HFFc6 (cell line): ENCODE measurements around the gene TGFBR1. TPM values are rescaled to one million over a fixed set of nuclear protein-coding genes. Genes with fewer than 3 reads are reported as not detected.

Experiments used
- DNase-seq: peaks from one replicate; pipeline ENCODE4 v3.0.0-alpha.2; 2018
- H3K27ac Mint-ChIP-seq: 2 replicates; pipeline ENCODE4 v1.8.0; 2020; ENCODE audit warnings: mild to moderate bottlenecking, mixed read lengths
- H3K27me3 Mint-ChIP-seq: 2 replicates; pipeline ENCODE4 v1.8.0; 2021; ENCODE audit warnings: mild to moderate bottlenecking, moderate library complexity, mixed read lengths; ENCODE audit not compliant: insufficient read depth
- H3K36me3 Mint-ChIP-seq: 2 replicates; pipeline ENCODE4 v1.8.0; 2021; ENCODE audit warnings: low read depth, mixed read lengths
- H3K4me1 Mint-ChIP-seq: 2 replicates; pipeline ENCODE4 v1.8.0; 2020; ENCODE audit warnings: low read depth, mixed read lengths
- H3K4me3 Mint-ChIP-seq: 2 replicates; pipeline ENCODE4 v1.8.0; 2020; ENCODE audit warnings: mild to moderate bottlenecking, moderate library complexity, mixed read lengths
- H3K9me3 Mint-ChIP-seq: 2 replicates; pipeline ENCODE4 v1.8.0; 2020; ENCODE audit warnings: mild to moderate bottlenecking, mixed read lengths
- total RNA-seq, 6 experiments: library from RNA; stranded (reverse); fragmentation: NEBNext Ultra II Directional; extraction: Animal tissue kit (Norgen Biotek cat#: 25700); gene quantifications; 2 replicates in 1 of 6; 3 replicates in 5 of 6; pipeline ENCODE4 v1.2.3, GENCODE V29; 2021
- TF ChIP-seq, protein P1 (sequence below): fragments of 200-600 bp; sonication (generic); IDR thresholded peaks from 2 replicates; pipeline ENCODE4 v1.5.0; 2021; ENCODE audit warnings: antibody characterized with exemption, mild to moderate bottlenecking

The TGFBR1 gene
- total RNA-seq, 6 experiments from 2014 or later = 28.8 to 39.1 (median 32.7) TPM

DNA sequence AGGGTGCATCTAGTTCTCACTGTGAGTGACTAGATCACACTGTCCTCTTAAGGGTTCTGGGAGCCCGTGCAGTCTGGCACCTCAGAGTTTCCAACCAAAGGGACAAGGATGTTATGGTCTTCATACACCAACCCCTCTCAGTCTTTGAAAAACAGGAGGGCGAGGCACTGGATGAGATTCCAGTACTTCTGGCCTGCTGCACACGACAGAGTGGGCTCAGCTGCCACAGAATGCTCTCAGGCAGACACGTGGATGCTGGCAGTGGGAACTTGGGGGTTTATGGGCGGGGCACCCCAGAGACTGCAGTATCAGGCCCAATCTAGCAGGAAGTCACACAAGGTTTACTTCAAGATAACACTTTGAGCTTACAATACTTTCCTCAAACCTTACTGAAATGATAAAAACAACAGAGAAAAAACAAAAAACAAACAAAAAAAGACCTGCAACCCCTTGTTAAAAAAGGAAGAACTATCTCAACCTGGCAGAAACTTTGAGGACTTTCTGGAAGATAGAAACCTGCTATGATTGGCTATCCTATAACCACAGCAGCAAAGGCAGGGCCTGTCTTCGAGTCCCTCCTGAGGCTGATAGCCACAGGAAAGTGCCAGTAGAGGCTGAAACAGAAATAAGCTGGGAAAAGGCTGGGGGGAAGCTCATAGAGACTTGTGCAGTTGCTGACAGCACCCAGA lies 28.3 kb upstream of the TGFBR1 start:
- TF ChIP-seq, protein P1, sequence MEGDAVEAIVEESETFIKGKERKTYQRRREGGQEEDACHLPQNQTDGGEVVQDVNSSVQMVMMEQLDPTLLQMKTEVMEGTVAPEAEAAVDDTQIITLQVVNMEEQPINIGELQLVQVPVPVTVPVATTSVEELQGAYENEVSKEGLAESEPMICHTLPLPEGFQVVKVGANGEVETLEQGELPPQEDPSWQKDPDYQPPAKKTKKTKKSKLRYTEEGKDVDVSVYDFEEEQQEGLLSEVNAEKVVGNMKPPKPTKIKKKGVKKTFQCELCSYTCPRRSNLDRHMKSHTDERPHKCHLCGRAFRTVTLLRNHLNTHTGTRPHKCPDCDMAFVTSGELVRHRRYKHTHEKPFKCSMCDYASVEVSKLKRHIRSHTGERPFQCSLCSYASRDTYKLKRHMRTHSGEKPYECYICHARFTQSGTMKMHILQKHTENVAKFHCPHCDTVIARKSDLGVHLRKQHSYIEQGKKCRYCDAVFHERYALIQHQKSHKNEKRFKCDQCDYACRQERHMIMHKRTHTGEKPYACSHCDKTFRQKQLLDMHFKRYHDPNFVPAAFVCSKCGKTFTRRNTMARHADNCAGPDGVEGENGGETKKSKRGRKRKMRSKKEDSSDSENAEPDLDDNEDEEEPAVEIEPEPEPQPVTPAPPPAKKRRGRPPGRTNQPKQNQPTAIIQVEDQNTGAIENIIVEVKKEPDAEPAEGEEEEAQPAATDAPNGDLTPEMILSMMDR = no peak
- H3K4me3 Mint-ChIP-seq = no peak overlapping the region
- no peaks in the 10 kb centered on the region for H3K9me3 Mint-ChIP-seq
- H3K36me3 Mint-ChIP-seq = no peaks in the 10 kb centered on the region
- peak overlapping the region; percentile 15; the same call in 1 of the 2 replicates for H3K27ac Mint-ChIP-seq
- H3K27me3 Mint-ChIP-seq = peaks cover 12% of the 10 kb centered on the region; the same call in 1 of the 2 replicates
- H3K4me1 Mint-ChIP-seq = peaks cover 29% of the 10 kb centered on the region
- DNase-seq = no peak

DNA sequence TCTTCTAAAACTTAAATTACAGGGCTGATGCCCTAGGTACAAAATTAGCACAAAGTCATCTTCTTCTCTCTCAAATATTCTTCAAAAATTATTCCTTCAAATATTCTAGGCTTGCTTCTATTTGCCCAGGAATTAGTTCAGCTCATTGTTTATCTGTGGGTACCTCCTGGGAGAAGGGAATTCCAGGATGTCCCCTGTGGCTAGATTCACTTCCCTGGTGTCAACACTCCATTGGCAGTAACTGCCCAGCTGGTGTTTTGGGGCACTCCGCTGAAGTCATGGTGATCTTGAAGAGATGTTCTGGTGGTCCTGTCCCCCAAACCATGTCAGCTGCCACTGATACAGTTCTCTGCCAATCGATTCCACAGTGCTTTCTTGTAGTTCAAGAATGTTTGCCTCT lies 26.2 kb upstream of the TGFBR1 start:
- Mint-ChIP-seq H3K36me3 (no peaks in the 10 kb centered on the region), H3K4me3 (no peak overlapping the region), H3K27me3 (peaks cover 20% of the 10 kb centered on the region), H3K9me3 (no peaks in the 10 kb centered on the region), H3K27ac (no peak overlapping the region), H3K4me1 (peaks cover 28% of the 10 kb centered on the region)
- TF ChIP-seq, protein P1 = no peak
- no peak for DNase-seq

DNA sequence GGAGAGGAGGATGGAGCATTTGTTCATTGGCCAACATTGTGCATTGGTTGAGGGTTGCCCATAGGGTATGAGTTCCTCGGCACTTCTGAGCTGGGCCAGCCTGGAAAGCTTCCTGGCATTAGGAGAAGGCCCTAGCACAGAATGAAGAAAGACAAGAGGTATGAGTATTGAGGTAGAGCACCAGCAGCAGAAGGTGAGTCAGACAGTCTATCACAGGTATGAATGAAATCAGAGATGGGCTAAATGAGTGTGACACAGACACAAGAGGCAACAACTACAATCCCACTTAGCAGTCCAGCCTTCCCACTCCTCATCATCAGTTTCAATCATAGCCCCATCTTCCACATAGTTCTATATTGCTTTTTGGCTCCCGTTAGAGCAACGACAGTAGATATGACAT lies 25.4 kb upstream of the TGFBR1 start:
- H3K4me1 Mint-ChIP-seq = peaks cover 25% of the 10 kb centered on the region
- DNase-seq = no peak
- TF ChIP-seq, protein P1 = no peak
- H3K4me3 Mint-ChIP-seq = no peak overlapping the region
- H3K9me3 Mint-ChIP-seq = no peaks in the 10 kb centered on the region
- peaks cover 20% of the 10 kb centered on the region for H3K27me3 Mint-ChIP-seq
- H3K27ac Mint-ChIP-seq = no peak overlapping the region
- H3K36me3 Mint-ChIP-seq = no peaks in the 10 kb centered on the region

DNA sequence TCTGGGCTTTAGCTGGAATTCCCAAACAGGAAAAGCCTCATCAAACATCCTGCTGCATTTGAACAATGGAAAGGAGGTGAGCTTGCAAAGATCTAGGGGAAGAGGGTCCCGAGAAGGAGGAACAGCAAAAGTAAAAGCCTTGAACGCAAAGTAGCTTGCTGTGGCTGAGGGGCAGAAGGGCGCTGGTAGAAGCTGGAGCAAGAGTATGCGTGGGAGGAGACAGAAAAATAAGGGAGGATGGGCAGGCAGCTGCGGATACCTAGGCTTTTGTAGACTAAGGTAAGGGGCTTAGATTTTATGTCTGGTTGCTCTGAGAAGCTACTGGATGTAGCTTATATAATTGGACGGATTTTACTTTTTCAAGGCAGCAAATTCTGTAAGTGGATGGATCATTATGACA lies 21.9 kb upstream of the TGFBR1 start:
- Mint-ChIP-seq H3K4me3 (no peak overlapping the region), H3K4me1 (peaks cover 13% of the 10 kb centered on the region), H3K9me3 (no peaks in the 10 kb centered on the region), H3K36me3 (no peaks in the 10 kb centered on the region), H3K27ac (no peak overlapping the region), H3K27me3 (peaks cover 22% of the 10 kb centered on the region)
- DNase-seq = no peak
- TF ChIP-seq, protein P1 = no peak

DNA sequence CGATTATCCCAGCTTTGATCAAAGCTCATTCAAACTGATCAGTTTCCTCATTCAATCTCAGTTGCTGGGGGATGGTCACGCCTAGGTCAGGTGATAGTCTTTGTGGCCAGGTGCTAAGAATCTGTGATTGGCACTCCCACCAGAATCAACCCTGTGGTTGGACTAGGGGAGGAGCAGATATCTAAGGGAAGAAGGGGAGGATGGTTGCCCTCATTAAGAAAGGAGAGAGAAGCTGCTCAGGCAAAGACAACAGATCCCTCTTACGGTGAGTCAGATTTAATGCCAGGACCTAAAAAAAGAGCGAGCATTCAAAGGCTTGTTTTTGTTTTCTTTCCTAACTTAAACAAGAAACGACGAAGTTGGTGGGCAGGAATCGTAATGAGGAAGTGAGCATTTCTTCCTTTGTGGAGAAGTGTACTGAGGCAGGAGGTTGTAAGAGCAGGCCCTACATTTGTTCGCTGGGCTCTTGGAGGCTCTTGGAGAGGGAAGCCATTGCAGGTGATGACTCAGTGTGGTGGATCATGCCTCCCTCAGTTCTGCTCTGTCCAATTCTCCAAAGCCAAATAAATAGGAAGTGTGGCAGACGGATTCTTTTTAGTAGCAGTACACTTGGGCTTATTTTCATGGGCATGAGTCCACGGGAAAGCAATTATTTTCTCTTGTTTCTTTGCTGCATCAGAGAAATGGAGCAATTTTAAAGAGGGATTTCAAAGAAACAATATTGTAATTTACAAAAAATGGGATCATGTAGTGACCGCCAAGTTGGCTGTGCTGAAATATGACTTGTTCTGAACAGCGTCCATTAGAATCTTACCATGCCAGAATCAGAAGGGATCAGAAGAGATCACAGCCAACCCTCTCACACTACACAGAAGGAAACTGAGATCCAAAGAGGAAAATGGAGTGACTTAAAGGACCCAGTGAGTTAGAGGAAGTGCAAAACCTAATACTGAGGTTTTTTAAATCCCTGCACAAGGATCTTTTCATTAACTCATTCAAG lies 18.7 kb upstream of the TGFBR1 start:
- H3K4me3 Mint-ChIP-seq = peak overlapping the region; percentile 42; the same call in 1 of the 2 replicates
- peaks cover 6% of the 10 kb centered on the region; the same call in 1 of the 2 replicates for H3K36me3 Mint-ChIP-seq
- H3K27me3 Mint-ChIP-seq = peaks cover 10% of the 10 kb centered on the region
- peak overlapping the region; percentile 56; the same call in 1 of the 2 replicates for H3K27ac Mint-ChIP-seq
- H3K4me1 Mint-ChIP-seq = peaks cover 19% of the 10 kb centered on the region
- peak; percentile 53 for DNase-seq
- TF ChIP-seq, protein P1 = no peak
- H3K9me3 Mint-ChIP-seq = peaks cover 8% of the 10 kb centered on the region
